ENCODE results near the gene TMEM184A. TPM values are rescaled to one million over a fixed set of nuclear protein-coding genes. Genes with fewer than 3 reads are reported as not detected.

Gene TMEM184A
- total and polyA plus RNA-seq, 10 of the 15 experiments (the other 5 are each of a cell fraction or from before 2014, with no cell fraction given) = 0.04 to 0.15 TPM; not detected in 8

DNA sequence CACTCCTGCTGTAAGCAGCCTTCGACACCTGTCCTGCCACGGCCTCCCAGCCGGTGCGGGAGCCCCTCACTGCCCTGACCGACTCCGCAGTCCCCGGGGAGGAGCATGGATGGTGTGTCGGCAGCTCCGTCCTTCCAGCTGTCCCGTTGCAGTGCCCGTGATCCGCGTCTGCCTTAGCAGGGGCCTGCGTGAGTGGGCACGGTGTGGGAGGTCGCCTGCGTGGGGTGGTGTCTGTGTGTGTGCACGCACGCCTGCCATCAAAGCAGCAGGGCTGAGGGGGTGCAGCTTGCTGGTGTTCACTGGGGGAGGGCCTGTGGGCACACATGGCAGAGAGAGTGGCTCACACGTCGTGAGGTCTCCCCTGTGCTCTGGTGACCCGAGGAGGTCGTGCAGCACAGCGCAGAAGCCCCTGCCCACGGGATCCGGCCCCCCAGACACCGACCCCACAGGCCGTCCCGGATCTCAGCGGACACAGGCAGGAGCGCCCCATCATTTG is 15.2 kb downstream of the TMEM184A start:
- no peak for FAIRE-seq
- BruUV-seq (replicated peaks) = no TSS peak
- no peak for ATAC-seq
- DNase-seq (ENCODE audit: low read depth, low spot score) = no peak
- Histone ChIP-seq H3K36me3 (ENCODE audit: control insufficient read depth in 2 of 2, insufficient read depth in 2 of 2, low read length in 1 of 2) (peaks cover 3 to 23% of the 10 kb centered on the region in 2 experiments; a peak in 3 of 4 replicates), H3K4me2 (ENCODE audit: control insufficient read depth, insufficient read depth) (no peak overlapping the region), H2AFZ (ENCODE audit: control insufficient read depth, low read depth, low read length) (no peak overlapping the region), H3K79me2 (ENCODE audit: control insufficient read depth, insufficient read depth, low read length) (peaks cover 6% of the 10 kb centered on the region), H3K9ac (ENCODE audit: control insufficient read depth, insufficient read depth, low read length) (no peak overlapping the region), H3K4me1 (ENCODE audit: control insufficient read depth, insufficient read depth, low read length) (no peaks in the 10 kb centered on the region), H3K9me3 (replicated peaks; ENCODE audit: control insufficient read depth, insufficient read depth, low read length) (no peaks in the 10 kb centered on the region), H3K4me3 (no peak overlapping the region), H3K27me3 (replicated peaks in 1 of 2; ENCODE audit: control insufficient read depth in 2 of 2, insufficient read depth in 2 of 2, low read length in 1 of 2) (no peaks in the 10 kb centered on the region), H4K20me1 (ENCODE audit: control insufficient read depth, insufficient read depth) (no peaks in the 10 kb centered on the region), H3K27ac (ENCODE audit: control insufficient read depth, insufficient read depth) (no peak overlapping the region)
- TF ChIP-seq RB1 (IDR thresholded peaks at IDR 0.05; ENCODE audit: borderline replicate concordance) (no peak), CBFB (IDR thresholded peaks at IDR 0.05; ENCODE audit: low read depth) (no peak), POLR2A (IDR thresholded peaks at IDR 0.05; ENCODE audit: low read depth, low read length) (peak; percentile 72), ZSCAN29 (IDR thresholded peaks at IDR 0.05) (no peak), EED (IDR thresholded peaks at IDR 0.05; ENCODE audit: low read depth) (no peak)
- TF ChIP-seq, protein P1, sequence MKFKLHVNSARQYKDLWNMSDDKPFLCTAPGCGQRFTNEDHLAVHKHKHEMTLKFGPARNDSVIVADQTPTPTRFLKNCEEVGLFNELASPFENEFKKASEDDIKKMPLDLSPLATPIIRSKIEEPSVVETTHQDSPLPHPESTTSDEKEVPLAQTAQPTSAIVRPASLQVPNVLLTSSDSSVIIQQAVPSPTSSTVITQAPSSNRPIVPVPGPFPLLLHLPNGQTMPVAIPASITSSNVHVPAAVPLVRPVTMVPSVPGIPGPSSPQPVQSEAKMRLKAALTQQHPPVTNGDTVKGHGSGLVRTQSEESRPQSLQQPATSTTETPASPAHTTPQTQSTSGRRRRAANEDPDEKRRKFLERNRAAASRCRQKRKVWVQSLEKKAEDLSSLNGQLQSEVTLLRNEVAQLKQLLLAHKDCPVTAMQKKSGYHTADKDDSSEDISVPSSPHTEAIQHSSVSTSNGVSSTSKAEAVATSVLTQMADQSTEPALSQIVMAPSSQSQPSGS (IDR thresholded peaks at IDR 0.05; ENCODE audit: low read length) = no peak
- intact Hi-C loops (cut with micrococcal nuclease; ENCODE audit: unreplicated experiment) = no loop called here
- 93% methylated on average over 30 of the region's 31 CpGs for WGBS (ENCODE audit: insufficient coverage, insufficient replicate concordance, low lambda C conversion rate, missing lambda C conversion rate)
- CTCF ChIA-PET = no interaction called here
- RAD21 ChIA-PET (ENCODE audit: unreplicated experiment) = no interaction called here
- in situ Hi-C loops (cut with MboI) = no loop called here
- POLR2A ChIA-PET = interaction anchor here (0.6 kb wide), 1 partner anchor 468 kb away, joined by 7 read pairs; no protein-coding TSS in a partner anchor
- SMC1A ChIA-PET (ENCODE audit: uncharacterized antibody, unreplicated experiment) = no interaction called here

Measured in GM12878 (cell line).